ENCODE results near the gene PRR15L.
"Not testable (repeated sequence)": the region's sequence is repeated elsewhere in the genome, so short reads cannot be mapped to it uniquely, and the experiment has no call there.

The PRR15L gene

DNA sequence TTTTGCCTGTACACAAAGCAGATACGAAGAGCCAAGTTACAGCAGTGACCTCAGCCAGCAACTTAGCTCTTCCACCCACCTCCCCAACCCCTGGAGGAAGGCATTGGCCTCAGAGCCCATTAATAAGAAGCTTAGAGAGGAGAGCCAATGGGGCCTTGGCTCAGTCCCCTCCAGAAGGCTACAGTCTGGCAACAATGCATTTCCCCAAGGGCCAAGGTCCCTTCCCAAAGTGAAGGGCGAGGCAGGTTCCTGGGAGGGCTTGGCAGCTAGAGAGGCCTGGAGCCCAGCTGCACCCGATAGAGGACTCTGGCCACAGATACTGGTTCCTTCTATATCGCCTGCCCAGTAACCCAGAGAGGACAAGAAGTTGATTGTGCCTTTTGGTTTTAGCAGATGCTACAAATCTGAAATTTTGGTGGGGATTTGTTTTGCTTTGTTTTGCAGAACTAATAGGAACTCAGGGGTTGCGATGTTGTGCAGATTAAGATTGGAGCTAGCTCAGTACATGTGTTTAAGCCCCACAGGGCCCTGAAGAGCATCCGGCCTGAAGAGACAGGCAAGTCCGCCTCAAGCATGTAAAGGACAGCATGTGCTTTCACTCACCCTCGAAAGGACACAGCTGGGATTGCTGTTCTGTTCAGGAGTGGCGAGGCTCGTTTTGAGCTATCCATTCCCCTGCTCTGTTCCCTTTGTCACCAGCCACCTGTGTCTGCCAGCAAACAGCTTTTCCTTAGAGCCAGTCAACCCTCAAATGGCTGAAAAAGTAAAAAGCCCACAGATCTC is 28.3 kb downstream of the PRR15L start:
- DNase-seq: no peak

DNA sequence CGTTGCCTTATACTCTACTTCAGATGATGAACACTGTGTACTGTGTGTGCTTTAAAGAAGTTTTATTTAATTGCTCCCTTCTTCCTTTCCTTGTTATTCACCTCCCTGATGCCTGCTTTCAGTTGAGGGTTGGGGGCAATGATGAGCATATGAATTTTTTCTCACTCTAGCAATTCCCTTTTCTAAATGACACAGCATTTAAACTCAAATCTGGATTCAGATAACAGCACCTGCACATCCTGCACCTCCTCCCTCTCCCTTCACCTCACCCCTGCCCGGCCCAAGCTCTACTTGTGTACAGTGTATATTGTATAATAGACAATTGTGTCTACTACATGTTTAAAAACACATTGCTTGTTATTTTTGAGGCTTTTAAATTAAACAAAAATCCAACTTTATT is 29.3 kb downstream of the PRR15L start:
- no peak for DNase-seq

GRCh38 chr17:47927821-47928400 is 29.8 kb downstream of the PRR15L start:
- no peak for DNase-seq

- DNase-seq: no peak
These were observed 32.0 kb downstream of the PRR15L start for GRCh38 chr17:47925678-47925988.

DNA sequence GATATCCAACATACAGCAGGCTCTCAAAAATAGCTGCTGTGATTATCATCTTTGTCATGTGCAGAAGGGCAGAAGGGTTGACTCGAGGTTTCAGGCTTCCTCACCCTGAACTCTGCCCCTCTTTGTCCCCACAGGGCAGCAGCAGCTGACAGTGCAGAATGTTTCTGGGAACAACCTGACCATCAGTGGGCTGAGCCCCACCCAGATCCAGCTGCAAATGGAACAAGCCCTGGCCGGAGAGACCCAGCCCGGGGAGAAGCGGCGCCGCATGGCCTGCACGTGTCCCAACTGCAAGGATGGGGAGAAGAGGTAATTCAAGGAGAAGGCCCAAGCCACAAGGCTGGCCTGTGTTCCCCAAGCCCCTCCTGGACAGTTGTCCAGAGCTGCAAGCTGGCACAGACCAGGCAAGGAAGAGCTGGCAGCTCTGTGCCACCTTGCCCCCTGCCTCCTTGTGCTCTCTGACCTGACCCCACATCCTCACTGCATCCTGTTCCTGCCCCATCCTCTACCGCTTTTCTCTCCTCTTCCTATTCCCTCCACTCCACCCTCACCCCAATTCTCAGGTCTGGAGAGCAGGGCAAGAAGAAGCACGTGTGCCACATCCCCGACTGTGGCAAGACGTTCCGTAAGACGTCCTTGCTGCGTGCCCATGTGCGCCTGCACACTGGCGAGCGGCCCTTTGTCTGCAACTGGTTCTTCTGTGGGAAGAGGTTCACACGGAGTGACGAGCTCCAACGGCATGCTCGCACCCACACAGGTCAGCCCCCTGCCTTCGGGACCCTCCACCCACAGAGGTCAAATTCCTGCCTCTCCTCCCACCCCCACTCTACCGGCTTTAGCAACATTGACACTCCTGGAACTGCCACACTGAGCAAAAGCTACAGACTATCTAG is 32.7 kb downstream of the PRR15L start:
- no peak for DNase-seq

DNA sequence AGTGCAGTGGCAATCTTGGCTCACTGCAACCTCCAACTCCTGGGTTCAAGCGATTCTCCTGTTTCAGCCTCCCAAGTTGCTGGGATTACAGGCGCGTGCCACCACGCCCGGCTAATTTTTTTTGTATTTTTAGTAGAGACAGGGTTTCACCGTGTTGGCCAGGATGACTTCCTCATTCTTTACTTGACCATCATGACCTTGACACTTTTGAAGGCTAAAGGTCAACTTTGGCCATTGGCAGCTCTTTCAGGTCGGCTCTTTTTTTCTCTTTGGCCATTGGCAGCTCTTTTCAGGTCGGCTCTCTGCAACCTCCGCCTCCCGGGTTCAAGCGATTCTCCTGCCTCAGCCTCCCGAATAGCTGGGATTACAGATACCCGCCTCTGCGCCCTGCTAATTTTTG is 37.8 kb downstream of the PRR15L start:
- not testable (repeated sequence) for DNase-seq

- DNase-seq: no peak
These were observed 38.7 kb downstream of the PRR15L start for GRCh38 chr17:47918991-47919390.

GRCh38 chr17:47918006-47918405 is 39.7 kb downstream of the PRR15L start:
- DNase-seq: no peak

- no peak for DNase-seq
These were observed 40.1 kb downstream of the PRR15L start for GRCh38 chr17:47917581-47917980.

- DNase-seq: no peak
These were observed 41.0 kb downstream of the PRR15L start for GRCh38 chr17:47916489-47917208.

DNA sequence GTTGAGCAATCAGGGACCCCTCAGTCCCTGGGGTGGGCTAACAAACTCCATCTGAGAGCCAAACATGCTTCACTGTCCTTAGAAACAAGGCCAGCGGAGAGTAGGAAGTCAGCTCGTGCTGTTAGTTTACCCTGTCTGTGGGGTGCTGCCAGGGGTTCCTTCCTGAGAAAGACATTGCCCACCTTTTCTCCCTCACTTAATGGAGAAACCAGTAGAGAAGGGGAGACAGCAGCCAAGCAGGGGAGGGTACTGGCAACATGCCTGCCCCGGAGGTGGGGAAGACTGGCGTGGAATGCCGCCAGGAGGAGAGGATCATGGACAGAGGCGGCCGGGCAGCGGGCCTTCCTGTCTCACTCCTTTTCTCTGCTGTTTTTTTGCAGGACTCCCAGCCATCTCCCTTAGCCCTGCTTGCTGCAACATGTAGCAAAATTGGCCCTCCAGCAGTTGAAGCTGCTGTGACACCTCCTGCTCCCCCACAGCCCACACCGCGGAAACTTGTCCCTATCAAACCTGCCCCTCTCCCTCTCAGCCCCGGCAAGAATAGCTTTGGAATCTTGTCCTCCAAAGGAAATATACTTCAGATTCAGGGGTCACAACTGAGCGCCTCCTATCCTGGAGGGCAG is 41.8 kb downstream of the PRR15L start:
- no peak for DNase-seq

- DNase-seq: no peak
These were observed 43.3 kb downstream of the PRR15L start for GRCh38 chr17:47914306-47914948.

GRCh38 chr17:47913050-47913449 is 44.6 kb downstream of the PRR15L start:
- no peak for DNase-seq

DNA sequence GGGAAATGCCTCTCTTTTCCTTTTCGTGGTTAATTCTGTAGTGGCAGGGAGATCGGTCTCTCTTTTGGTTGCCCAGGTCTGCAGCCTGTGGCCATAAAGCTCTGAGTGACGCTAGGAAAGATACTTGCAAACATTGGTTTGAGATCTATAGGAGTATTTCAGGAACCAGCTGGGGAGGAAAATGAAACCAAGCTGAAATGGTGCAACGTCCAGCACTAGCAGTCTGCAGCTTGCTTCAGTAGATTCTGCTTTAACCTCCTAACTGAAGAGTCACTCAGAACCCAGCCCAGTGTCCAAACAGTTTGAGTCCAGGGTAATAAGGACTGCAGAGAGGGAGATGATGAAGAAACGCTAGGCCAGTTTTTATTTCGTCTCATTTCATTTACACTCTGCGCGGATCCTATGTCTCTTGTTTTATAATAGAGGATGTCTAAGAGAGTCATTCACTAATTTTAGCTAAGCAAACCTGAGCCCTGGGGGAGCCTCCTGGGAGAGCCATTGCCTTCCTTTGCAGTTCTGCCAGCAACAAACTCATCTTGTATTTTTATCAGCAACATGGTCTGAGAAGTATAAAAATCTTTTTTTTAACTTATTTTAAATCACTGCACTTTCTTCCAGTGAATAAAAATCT is 49.6 kb downstream of the PRR15L start:
- no peak for DNase-seq

GRCh38 chr17:47906443-47906842 is 51.2 kb downstream of the PRR15L start:
- DNase-seq: no peak

GRCh38 chr17:47905221-47905733 is 52.4 kb downstream of the PRR15L start:
- DNase-seq: no peak

DNA sequence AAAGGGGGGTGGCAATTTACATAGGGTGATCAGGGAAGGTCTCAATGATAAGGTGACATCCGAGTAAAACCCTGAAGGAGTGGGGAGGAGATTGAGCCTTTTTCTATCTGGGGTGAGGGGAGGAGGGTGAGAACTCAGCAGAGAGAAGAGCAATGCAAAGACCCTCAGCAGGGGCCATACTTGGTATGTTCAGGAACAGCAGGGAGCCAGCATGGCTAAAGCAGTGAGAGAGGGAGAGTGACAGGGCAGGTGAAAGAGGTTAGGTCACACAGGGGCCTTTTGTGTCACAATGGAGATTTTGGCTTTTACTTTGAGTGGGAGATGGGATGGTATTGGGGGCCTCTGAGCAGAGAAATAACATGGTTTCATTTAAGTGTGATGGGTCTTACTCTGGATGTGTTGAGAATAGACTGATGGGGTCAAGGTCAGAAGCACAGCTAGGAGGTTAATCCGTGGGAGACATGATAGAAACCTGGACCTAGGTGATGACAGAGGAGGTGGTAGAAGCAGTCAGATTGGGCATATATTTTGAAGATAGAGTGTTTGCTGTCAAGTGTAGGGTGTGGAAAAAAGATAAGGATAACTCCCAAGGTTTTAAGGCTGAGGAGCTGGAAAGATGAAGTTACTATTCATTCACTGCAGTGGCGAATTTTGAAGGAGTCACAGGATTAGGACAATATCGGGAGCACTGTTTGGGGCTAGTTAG is 55.5 kb downstream of the PRR15L start:
- no peak for DNase-seq
